Measurements from ENCODE around the gene GFER.

GFER gene

DNA sequence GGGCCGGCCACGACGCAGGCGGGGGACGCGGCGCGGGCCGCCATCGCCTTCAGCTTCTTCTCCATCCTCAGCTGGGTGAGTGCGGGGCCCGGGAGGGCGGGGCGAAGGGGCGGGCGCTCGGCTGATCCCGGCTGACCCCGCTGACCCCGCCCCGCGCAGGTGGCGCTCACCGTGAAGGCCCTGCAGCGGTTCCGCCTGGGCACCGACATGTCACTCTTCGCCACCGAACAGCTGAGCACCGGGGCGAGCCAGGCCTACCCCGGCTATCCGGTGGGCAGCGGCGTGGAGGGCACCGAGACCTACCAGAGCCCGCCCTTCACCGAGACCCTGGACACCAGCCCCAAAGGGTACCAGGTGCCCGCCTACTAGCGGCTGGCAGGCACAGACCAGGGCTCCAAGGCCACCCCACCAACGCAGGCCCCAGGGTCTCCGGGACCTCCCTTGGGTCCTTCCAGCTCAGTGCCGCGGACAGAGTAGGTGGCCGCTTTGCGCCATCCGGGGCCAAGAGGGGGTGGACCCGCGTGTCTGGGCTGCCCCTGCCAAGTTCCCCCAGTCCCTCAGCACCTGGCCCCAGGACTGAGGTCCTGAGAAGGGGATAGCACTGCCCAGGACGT is 8.8 kb downstream of the GFER start:
- TF ChIP-seq, protein P1, sequence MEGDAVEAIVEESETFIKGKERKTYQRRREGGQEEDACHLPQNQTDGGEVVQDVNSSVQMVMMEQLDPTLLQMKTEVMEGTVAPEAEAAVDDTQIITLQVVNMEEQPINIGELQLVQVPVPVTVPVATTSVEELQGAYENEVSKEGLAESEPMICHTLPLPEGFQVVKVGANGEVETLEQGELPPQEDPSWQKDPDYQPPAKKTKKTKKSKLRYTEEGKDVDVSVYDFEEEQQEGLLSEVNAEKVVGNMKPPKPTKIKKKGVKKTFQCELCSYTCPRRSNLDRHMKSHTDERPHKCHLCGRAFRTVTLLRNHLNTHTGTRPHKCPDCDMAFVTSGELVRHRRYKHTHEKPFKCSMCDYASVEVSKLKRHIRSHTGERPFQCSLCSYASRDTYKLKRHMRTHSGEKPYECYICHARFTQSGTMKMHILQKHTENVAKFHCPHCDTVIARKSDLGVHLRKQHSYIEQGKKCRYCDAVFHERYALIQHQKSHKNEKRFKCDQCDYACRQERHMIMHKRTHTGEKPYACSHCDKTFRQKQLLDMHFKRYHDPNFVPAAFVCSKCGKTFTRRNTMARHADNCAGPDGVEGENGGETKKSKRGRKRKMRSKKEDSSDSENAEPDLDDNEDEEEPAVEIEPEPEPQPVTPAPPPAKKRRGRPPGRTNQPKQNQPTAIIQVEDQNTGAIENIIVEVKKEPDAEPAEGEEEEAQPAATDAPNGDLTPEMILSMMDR (conservative IDR thresholded peaks at IDR 0.05) = no peak
- no peak for TF ChIP-seq ZFX (IDR thresholded peaks at IDR 0.05)
- H3K27ac ChIP-seq = peak overlapping the region; percentile 0; the same call in 1 of the 2 replicates

DNA sequence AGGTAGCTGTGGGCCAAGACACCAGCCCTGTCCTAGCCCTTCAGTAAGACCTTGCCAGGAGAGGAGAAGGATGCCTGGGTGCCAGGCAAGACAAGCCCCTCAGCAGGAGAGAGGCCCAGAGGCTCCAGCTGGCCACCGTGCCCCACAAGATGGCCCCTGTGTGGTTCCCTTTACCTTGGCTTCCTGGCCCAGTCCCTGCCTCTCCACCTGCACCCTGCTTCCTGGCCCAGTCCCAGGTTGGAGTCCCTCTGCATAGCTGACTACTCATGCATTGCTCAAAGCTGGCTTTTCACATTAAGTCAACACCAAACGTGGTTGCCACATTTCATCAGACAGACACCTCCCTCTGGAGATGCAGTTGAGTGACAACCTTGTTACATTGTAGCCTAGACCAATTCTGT is 9.7 kb downstream of the GFER start:
- TF ChIP-seq, protein P1 (conservative IDR thresholded peaks at IDR 0.05) = no peak
- TF ChIP-seq ZFX (IDR thresholded peaks at IDR 0.05) = no peak
- H3K27ac ChIP-seq = peak overlapping the region; percentile 0; the same call in 1 of the 2 replicates

DNA sequence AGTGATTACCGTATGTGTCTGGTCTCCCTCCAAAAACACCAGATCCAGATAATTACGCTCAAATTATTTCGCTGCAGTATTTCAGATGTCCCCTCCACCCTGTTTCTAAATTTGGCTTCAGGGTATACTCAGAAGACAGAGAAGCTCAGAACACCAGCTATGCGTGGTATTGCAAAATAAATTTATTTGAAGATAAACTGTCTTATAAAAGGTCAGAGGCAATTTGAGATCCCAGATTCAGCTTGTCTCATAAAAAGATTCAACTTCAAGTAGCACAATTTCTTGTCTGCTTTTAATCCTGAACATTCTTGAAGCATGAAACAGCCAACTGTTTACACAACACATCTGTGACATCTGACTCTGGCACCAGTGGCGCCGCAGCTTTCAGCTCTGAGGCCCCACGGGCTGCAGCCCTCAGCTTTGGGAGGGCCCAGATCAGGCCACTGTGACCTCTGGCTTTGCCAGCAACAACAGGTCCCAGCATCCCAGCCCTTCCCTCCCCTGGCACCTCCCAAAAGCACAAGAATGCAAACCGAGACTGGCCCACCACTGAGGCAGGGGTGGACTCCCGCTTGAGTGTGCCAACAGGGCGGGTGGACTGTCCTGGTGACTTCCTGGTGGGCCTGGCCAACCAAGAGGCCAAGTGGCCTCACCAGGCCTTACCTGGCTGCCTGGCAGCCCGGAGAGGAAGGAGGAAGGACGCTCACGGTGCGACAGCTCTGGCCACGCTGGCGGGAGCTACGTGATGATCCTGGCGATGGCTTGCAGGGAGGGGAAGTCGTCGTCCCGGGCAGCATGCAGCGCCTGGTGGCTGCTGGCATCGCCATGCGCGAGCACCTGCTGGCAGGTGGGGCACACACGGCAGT is 13.7 kb downstream of the GFER start:
- no peak overlapping the region for H3K27ac ChIP-seq
- TF ChIP-seq ZFX (IDR thresholded peaks at IDR 0.05) = no peak
- TF ChIP-seq, protein P1 (conservative IDR thresholded peaks at IDR 0.05) = no peak

DNA sequence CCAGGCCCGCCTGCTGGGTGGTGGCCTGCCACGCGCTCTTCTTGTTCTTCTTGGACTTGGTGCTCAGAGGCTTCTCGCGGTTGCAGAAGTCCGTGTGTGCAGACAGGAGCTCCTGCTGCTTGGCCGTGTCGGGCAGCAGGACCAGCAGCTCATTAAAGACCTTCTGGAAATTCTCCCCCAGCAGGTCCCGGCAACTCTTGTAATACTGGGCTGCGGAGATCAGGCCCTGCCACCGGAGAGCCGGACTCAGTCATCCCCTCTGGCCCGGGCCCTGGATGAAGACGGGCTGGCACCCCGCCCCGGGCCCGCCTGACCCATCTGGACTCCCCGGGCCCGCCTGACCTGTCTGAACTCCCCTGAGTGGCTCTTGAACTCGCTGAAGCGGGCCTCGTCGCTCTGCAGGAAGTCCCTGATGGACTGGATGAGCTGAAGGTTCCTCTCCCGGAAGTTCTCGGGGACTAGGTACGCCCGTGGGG is 14.4 kb downstream of the GFER start:
- TF ChIP-seq, protein P1 (conservative IDR thresholded peaks at IDR 0.05) = no peak
- no peak for TF ChIP-seq ZFX (IDR thresholded peaks at IDR 0.05)
- H3K27ac ChIP-seq = no peak overlapping the region

DNA sequence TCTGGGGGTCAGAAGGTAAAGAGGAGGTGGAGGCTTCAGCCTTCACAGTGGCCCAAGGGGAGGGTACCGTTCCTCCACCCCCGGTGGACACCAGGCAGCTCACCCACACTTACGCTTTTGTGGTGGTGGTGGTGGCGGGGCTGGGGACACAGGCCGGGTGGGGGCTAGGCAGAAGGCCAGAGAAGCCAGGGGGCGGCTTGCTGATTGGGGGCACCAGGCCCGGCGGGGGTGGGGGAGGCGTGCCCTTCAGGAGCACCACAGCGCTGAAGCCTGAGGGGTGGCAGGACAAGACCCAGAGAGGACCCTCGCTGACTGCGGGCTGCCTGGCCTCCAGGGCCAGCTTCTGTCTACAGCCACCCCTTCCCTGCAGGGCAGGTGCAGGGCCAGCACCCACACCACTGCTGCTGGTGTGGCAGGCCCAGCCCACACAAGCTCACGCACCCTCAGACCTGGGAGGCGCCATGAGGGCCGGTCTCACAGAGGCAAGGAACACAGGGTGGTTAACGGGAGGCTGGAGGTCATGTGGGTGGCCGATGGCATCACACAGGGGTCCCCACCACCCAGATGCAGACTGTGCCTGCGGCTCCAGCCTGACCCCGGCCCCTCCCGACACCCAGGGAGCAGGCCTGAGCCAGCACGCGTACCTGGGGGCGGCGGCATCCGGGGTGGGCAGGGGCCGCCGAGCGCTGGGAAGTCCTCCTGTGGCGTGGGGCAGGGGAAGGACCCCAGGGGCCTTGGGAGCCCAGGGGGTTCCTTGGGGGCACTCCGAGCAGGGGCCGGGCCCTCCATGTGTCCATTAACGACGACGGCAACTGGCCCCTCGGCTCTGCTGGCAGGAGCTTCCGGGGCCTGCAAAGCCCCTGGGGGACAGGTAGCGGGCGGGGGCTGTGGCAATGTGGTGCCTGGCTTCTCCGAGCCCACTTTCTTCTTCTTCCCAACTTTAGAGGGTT is 15.1 kb downstream of the GFER start:
- H3K27ac ChIP-seq = no peak overlapping the region
- TF ChIP-seq, protein P1 (conservative IDR thresholded peaks at IDR 0.05) = no peak
- no peak for TF ChIP-seq ZFX (IDR thresholded peaks at IDR 0.05)

DNA sequence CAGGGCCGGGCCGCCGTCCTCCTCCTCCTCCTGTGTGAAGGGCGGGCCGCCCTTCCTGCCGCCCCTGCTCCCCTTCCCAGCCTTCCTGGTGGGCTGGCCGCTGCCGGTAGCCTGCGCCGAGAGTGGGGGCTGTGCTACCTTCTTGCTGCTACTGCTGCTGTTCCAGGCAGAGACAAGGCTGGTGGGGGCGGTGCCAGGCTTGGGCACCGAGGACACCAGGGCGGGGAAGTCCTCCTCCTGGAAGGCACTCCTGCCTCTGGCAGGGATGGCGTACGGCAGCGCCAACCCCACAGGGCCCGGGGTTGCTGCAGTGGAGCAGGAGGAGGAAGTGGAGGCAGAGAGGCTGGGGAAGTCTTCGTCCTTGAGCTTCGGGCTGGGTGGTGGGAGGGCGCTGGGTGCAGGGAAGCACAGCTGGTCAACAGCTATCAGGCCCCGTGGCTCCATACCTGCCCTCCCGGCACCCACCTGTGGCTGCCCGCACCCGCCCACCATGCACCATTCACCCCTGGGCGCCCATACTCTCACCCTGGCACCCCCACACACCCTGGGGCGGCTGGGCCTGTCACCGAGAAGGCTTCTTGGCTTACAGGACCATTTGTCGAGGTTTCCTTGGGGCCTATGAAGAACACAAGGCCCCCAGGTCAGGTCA is 16.0 kb downstream of the GFER start:
- TF ChIP-seq ZFX (IDR thresholded peaks at IDR 0.05) = no peak
- TF ChIP-seq, protein P1 (conservative IDR thresholded peaks at IDR 0.05) = no peak

More for the DNA sequence above, 16.0 kb downstream of the GFER start:
- H3K27ac ChIP-seq = no peak overlapping the region

Data from C4-2B (cell line).